Adrenal gland (tissue), 12 donors: Measurements from ENCODE around the gene SRGAP1. TPM values are rescaled to one million over a fixed set of nuclear protein-coding genes. Genes with fewer than 3 reads are reported as not detected.
"Not testable (repeated sequence)": the region's sequence is repeated elsewhere in the genome, so short reads cannot be mapped to it uniquely, and the experiment has no call there.

Experiments
- DNase-seq, 7 donors: peaks; one replicate each; pipeline ENCODE4 v3.0.0-alpha.2; 2019 to 2020
- H3K27ac ChIP-seq, 5 donors: fragments of 200-600 bp; sonication (generic) in 4 of 5; 1 replicate in 3 of 5; 2 replicates in 2 of 5; pipeline versions ENCODE4 v1.5.1 to v1.8.0; 2016 to 2020; ENCODE audit warnings: mild to moderate bottlenecking in 1 of 5
- H3K27me3 ChIP-seq: fragments of 200-600 bp; 2 replicates; pipeline ENCODE4 v1.8.0; 2021
- H3K36me3 ChIP-seq, 2 donors: fragments of 200-600 bp; replicated peaks in 1 of 2; 1 replicate in 1 of 2; 2 replicates in 1 of 2; pipeline versions ENCODE4 v1.5.1 to v1.8.0; 2018 to 2022
- H3K4me1 ChIP-seq, 2 donors: fragments of 200-600 bp; replicated peaks in 1 of 2; 1 replicate in 1 of 2; 2 replicates in 1 of 2; pipeline versions ENCODE4 v1.5.1 to v1.8.0; 2018 to 2021
- H3K4me3 ChIP-seq, 4 donors: fragments of 200-600 bp; sonication (generic) in 3 of 4; one replicate each; pipeline ENCODE4 v1.5.1; 2016 to 2018
- H3K9me3 ChIP-seq, 3 donors: fragments of 200-600 bp; sonication (generic) in 1 of 3; replicated peaks in 1 of 3; 1 replicate in 2 of 3; 2 replicates in 1 of 3; pipeline versions ENCODE4 v1.5.1 to v1.8.0; 2016 to 2021
- CTCF ChIP-seq, 6 experiments: fragments of 450-650 bp in 4 of 6; fragments of 200-600 bp in 2 of 6; sonication (generic) in 1 of 6; IDR thresholded peaks; 1 replicate in 5 of 6; 2 replicates in 1 of 6; pipeline versions ENCODE4 v1.5.1 to v1.8.0; 2016 to 2021; ENCODE audit warnings: antibody characterized with exemption in 6 of 6, mild to moderate bottlenecking in 2 of 6, moderate library complexity in 1 of 6
- POLR2A ChIP-seq, 2 donors: fragments of 450-650 bp; IDR thresholded peaks; one replicate each; pipeline ENCODE4 v1.6.1; 2017; ENCODE audit warnings: antibody characterized with exemption in 2 of 2, mild to moderate bottlenecking in 2 of 2, moderate library complexity in 1 of 2
- WGBS, 4 donors: extraction: QIAGEN DNeasy Blood & Tissue Kit in 2 of 4; methylation state at CpG; one replicate each; pipeline versions ENCODE4 v1.1.5 to v1.1.7; 2013 to 2017; 5-methylcytosine and 5-hydroxymethylcytosine counted together
- intact Hi-C, 2 donors: fragments of 100-400 bp; cut with DNase I; formaldehyde crosslinking; loops; one replicate each; pipeline versions ENCODE4 v1.14.1 to v1.15.0; 2022 to 2023
- polyA plus RNA-seq, 3 donors: library from polyadenylated mRNA; stranded (reverse); fragments of 200-250 nt in 2 of 3; fragments of 350-450 nt in 1 of 3; fragmentation: Illumina TruSeq in 1 of 3; extraction: RNeasy Lipid Tissue Mini Kit (QIAGEN cat#74804) in 1 of 3; gene quantifications; one replicate each; pipeline ENCODE4 v1.2.3, GENCODE V29; 2013 to 2014
- total RNA-seq, 9 donors: library from RNA; depleted of rRNA in 4 of 9; stranded (reverse); fragments of >200 nt in 4 of 9; fragments of 120-200 nt in 1 of 9; fragmentation: NEBNext Ultra II Directional in 1 of 9; extraction: Animal tissue kit (Norgen Biotek cat#: 25700) in 1 of 9; gene quantifications; one replicate each; pipeline versions ENCODE4 v1.1.0 to v1.2.4, GENCODE V29; 2013 to 2023
- donor health status: healthy with polysubstance abuse.
- donor health status: Bipolar disorder and iron deficiency.
- donor health status: DM: yes; HTN: yes; CAD: no.
- donor health status: DM: no; HTN: no; CAD: no.
- donor health status: DM: no; HTN: no; CAD: no.
- donor health status: DM: yes; HTN: yes; CAD: no.

SRGAP1 gene
- total and polyA plus RNA-seq, 12 donors, result 2.4 to 35.6 (median 9.8) TPM

GRCh38 chr12:64194333-64195149 is 350.0 kb downstream of the SRGAP1 start:
- TF ChIP-seq POLR2A (IDR thresholded peaks at IDR 0.05) (no peak), CTCF (IDR thresholded peaks at IDR 0.05) (no peak)
- H3K4me1 ChIP-seq, result no peaks in the 10 kb centered on the region
- no peak overlapping the region for H3K4me3 ChIP-seq
- H3K27me3 ChIP-seq, result no peaks in the 10 kb centered on the region
- intact Hi-C loops, result no loop called here
- H3K27ac ChIP-seq, result no peak overlapping the region
- no peaks in the 10 kb centered on the region for H3K9me3 ChIP-seq
- H3K36me3 ChIP-seq, result peaks cover 0 to 7% of the 10 kb centered on the region in 2 donors
- 81 to 86% (median 86%) methylated on average over 7 of the region's 7 CpGs for WGBS, 4 donors
- DNase-seq, result no peak

- H3K4me1 ChIP-seq, H3K9me3 ChIP-seq, H3K4me3 ChIP-seq, intact Hi-C loops, H3K36me3 ChIP-seq, H3K27me3 ChIP-seq, H3K27ac ChIP-seq, DNase-seq: not testable (repeated sequence)
- WGBS, 4 donors, result 85 to 91% methylated on average over 3 to 11 of the region's 15 CpGs; no CpG with 5 or more reads in 2 of the 4 donors
These were observed 351.3 kb downstream of the SRGAP1 start for GRCh38 chr12:64195841-64196240.

- Histone ChIP-seq H3K27me3 (no peaks in the 10 kb centered on the region), H3K4me1 (no peaks in the 10 kb centered on the region), H3K9me3 (no peaks in the 10 kb centered on the region), H3K27ac (no peak overlapping the region), H3K36me3 (no peaks in the 10 kb centered on the region), H3K4me3 (no peak overlapping the region)
- no peak for DNase-seq
- intact Hi-C loops, result no loop called here
- TF ChIP-seq POLR2A (IDR thresholded peaks at IDR 0.05) (no peak), CTCF (IDR thresholded peaks at IDR 0.05) (no peak)
- 95 to 97% (median 96%) methylated on average over 5 of the region's 5 CpGs for WGBS, 4 donors
These were observed 358.5 kb downstream of the SRGAP1 start for GRCh38 chr12:64203036-64203435.

- Histone ChIP-seq H3K4me3 (no peak overlapping the region), H3K9me3 (no peaks in the 10 kb centered on the region), H3K27ac (no peak overlapping the region), H3K36me3 (no peaks in the 10 kb centered on the region), H3K27me3 (no peaks in the 10 kb centered on the region), H3K4me1 (no peaks in the 10 kb centered on the region)
- DNase-seq, result no peak
- WGBS, 4 donors, result 57 to 81% (median 63%) methylated on average over 7 of the region's 7 CpGs
- TF ChIP-seq POLR2A (IDR thresholded peaks at IDR 0.05) (no peak), CTCF (IDR thresholded peaks at IDR 0.05) (no peak)
- intact Hi-C loops, result no loop called here
These were observed 359.3 kb downstream of the SRGAP1 start for GRCh38 chr12:64203775-64204174.

GRCh38 chr12:64205542-64205941 is 361.0 kb downstream of the SRGAP1 start:
- no peaks in the 10 kb centered on the region for H3K27me3 ChIP-seq
- H3K4me1 ChIP-seq, result no peaks in the 10 kb centered on the region
- intact Hi-C loops, result no loop called here
- no peak overlapping the region for H3K4me3 ChIP-seq
- TF ChIP-seq CTCF (IDR thresholded peaks at IDR 0.05), result no peak
- TF ChIP-seq POLR2A (IDR thresholded peaks at IDR 0.05), result no peak
- H3K27ac ChIP-seq, result no peak overlapping the region
- no peak for DNase-seq
- H3K9me3 ChIP-seq, result no peaks in the 10 kb centered on the region
- no peaks in the 10 kb centered on the region for H3K36me3 ChIP-seq
- WGBS, 4 donors, result 82 to 95% (median 89%) methylated on average over 2 of the region's 2 CpGs
